ENCODE measurements around the gene MAP7. TPM values are rescaled to one million over a fixed set of nuclear protein-coding genes. Genes with fewer than 3 reads are reported as not detected.

Gene MAP7
- total RNA-seq, 2 experiments from 2014 or later: 0.45 to 0.49 TPM

- H3K9me3 Mint-ChIP-seq: no peaks in the 10 kb centered on the region
- H3K4me1 Mint-ChIP-seq (ENCODE audit: low read depth): no peaks in the 10 kb centered on the region
- POLR2A ChIA-PET: no interaction called here
- H3K27me3 Mint-ChIP-seq: no peaks in the 10 kb centered on the region
- ATAC-seq (ENCODE audit: poor library complexity) (no peak), DNase-seq (no peak)
- H3K4me1 ChIP-seq (ENCODE audit: insufficient read depth, low read length): no peaks in the 10 kb centered on the region
- no peak overlapping the region for H3K27ac ChIP-seq (ENCODE audit: low read depth in 1 of 2, low read length in 2 of 2)
- no peak overlapping the region for H3K4me3 Mint-ChIP-seq
- H3K36me3 Mint-ChIP-seq (ENCODE audit: low read depth): no peaks in the 10 kb centered on the region
- intact Hi-C loops (cut with DNase I, micrococcal nuclease): no loop called here
- H3K27ac Mint-ChIP-seq: no peak overlapping the region
- no peak for TF ChIP-seq CTCF (IDR thresholded peaks at IDR 0.05)
- CTCF ChIA-PET: no interaction called here
- no peaks in the 10 kb centered on the region for H3K27me3 ChIP-seq (ENCODE audit: control insufficient read depth in 1 of 2, insufficient read depth in 2 of 2, low read length in 2 of 2)
- no peak overlapping the region for H3K4me3 ChIP-seq (ENCODE audit: low read length)
- H3K9me3 ChIP-seq (ENCODE audit: control insufficient read depth in 1 of 2, insufficient read depth in 1 of 2, low read length in 2 of 2): no peaks in the 10 kb centered on the region
- H3K36me3 ChIP-seq (ENCODE audit: insufficient read depth, low read length): peaks cover 2% of the 10 kb centered on the region
These were observed 208.3 kb downstream of the MAP7 start for GRCh38 chr6:136341967-136342366.

GRCh38 chr6:136341367-136341766, 208.9 kb downstream of the MAP7 start:
- intact Hi-C loops (cut with DNase I, micrococcal nuclease): no loop called here
- H3K27me3 Mint-ChIP-seq: no peaks in the 10 kb centered on the region
- ATAC-seq (ENCODE audit: poor library complexity) (no peak), DNase-seq (no peak)
- Histone ChIP-seq H3K36me3 (ENCODE audit: insufficient read depth, low read length) (peaks cover 2% of the 10 kb centered on the region), H3K4me1 (ENCODE audit: insufficient read depth, low read length) (no peaks in the 10 kb centered on the region), H3K27me3 (ENCODE audit: control insufficient read depth in 1 of 2, insufficient read depth in 2 of 2, low read length in 2 of 2) (no peaks in the 10 kb centered on the region), H3K9me3 (ENCODE audit: control insufficient read depth in 1 of 2, insufficient read depth in 1 of 2, low read length in 2 of 2) (no peaks in the 10 kb centered on the region), H3K4me3 (ENCODE audit: low read length) (no peak overlapping the region), H3K27ac (ENCODE audit: low read depth in 1 of 2, low read length in 2 of 2) (no peak overlapping the region)
- H3K4me1 Mint-ChIP-seq (ENCODE audit: low read depth): no peaks in the 10 kb centered on the region
- POLR2A ChIA-PET: no interaction called here
- H3K4me3 Mint-ChIP-seq: no peak overlapping the region
- no peaks in the 10 kb centered on the region for H3K36me3 Mint-ChIP-seq (ENCODE audit: low read depth)
- CTCF ChIA-PET: no interaction called here
- no peaks in the 10 kb centered on the region for H3K9me3 Mint-ChIP-seq
- TF ChIP-seq CTCF (IDR thresholded peaks at IDR 0.05): no peak
- no peak overlapping the region for H3K27ac Mint-ChIP-seq

- POLR2A ChIA-PET: no interaction called here
- no peak for TF ChIP-seq CTCF (IDR thresholded peaks at IDR 0.05)
- intact Hi-C loops (cut with DNase I, micrococcal nuclease): no loop called here
- Mint-ChIP-seq H3K4me1 (ENCODE audit: low read depth) (no peaks in the 10 kb centered on the region), H3K27ac (no peak overlapping the region), H3K27me3 (no peaks in the 10 kb centered on the region), H3K36me3 (ENCODE audit: low read depth) (no peaks in the 10 kb centered on the region), H3K4me3 (no peak overlapping the region), H3K9me3 (no peaks in the 10 kb centered on the region)
- DNase-seq (no peak), ATAC-seq (ENCODE audit: poor library complexity) (no peak)
- no peaks in the 10 kb centered on the region for H3K9me3 ChIP-seq (ENCODE audit: control insufficient read depth in 1 of 2, insufficient read depth in 1 of 2, low read length in 2 of 2)
- no peak overlapping the region for H3K27ac ChIP-seq (ENCODE audit: low read depth in 1 of 2, low read length in 2 of 2)
- no peaks in the 10 kb centered on the region for H3K4me1 ChIP-seq (ENCODE audit: insufficient read depth, low read length)
- H3K27me3 ChIP-seq (ENCODE audit: control insufficient read depth in 1 of 2, insufficient read depth in 2 of 2, low read length in 2 of 2): no peaks in the 10 kb centered on the region
- H3K36me3 ChIP-seq (ENCODE audit: insufficient read depth, low read length): no peaks in the 10 kb centered on the region
- CTCF ChIA-PET: no interaction called here
- H3K4me3 ChIP-seq (ENCODE audit: low read length): no peak overlapping the region
These were observed 211.7 kb downstream of the MAP7 start for GRCh38 chr6:136338486-136338885.

Data from CD4-positive, alpha-beta T cell (primary cell).